HG02759 (cell line): ENCODE results near the gene IQCK.

Experiments used
- ATAC-seq: cut with Tn5 transposase; IDR thresholded peaks from one replicate; pipeline ENCODE4 v1.9.1; 2021; ENCODE audit warnings: mild to moderate bottlenecking, moderate library complexity; ENCODE audit not compliant: unreplicated experiment

Gene IQCK

GRCh38 chr16:19753815-19754643, 36.0 kb downstream of the IQCK start:
- no peak for ATAC-seq

DNA sequence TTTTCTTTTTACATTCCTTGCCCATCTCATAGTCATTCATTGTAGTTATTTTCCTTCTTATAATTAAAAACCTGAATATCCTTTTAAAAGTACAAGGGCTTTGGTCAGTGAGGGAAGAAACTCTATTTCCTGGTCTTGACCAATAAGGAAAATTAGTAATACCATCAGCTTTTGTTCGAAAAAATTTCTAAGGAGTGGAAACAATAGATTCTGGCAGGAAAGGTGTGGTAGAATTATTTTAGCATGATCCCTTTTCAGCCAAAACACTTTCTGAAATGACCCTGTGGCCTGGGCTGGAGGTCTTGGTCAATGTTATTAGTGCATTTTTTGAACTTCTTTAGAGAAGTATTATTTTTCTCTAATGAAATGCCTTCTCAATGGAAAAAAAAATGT, 36.6 kb downstream of the IQCK start:
- ATAC-seq = no peak

GRCh38 chr16:19755268-19755667, 37.2 kb downstream of the IQCK start:
- ATAC-seq = no peak

DNA sequence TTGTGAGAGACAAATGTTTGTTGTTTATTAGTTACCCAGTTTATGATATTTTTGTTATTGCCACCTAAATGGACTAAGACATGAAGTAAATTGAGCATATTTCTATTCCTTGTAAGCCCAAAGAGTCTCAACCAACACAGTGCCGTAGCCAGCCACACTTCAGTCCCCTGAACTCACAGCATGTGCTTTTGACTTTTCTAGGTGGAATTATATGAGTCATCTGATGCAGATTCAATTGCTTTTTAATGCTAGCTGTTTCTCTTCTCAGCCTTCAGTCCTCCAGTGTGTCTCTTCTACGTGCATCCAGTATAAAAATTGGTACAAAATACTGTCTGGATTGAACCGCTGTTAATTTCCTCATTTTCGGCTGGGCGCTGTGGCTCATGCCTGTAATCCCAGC, 39.0 kb downstream of the IQCK start:
- no peak for ATAC-seq

DNA sequence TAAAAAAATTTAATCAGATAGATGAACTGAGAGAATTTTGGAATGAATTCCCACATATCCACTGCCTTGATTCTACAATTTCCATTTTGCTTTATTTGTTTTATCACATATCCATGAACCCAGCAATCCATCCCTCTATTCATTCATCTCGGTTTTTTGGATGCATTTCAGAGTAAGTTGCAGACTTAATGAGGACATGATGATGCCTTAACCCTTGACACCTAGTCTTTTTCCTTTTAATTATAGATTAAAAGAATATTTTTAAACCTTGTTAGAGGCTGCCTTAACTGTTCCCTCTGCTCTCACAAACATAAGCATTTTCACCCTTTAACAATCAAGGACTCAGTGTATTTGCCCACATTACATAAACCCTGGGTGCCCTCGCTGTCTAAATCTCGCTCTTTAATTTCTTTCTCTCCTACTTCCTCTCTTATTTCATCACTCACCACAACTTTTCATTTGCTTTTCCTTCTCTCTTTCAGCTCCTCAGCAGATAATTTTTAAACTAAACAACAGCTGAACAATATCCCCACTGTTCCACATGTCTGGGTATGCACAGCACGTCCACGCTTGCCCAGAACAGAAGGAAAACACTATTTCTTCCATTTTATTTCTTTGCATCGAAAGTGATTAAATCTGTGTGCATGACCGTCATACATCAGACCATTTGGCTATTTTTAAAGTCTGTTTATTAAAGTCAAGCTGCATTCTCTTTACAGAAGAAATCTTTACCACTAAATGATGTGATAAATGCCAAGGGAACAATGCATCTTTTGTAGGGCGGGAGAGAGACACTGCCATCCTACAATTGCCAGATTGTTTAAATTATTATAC, 39.9 kb downstream of the IQCK start:
- no peak for ATAC-seq

- no peak for ATAC-seq
These were observed 42.4 kb downstream of the IQCK start for GRCh38 chr16:19760356-19761060.

DNA sequence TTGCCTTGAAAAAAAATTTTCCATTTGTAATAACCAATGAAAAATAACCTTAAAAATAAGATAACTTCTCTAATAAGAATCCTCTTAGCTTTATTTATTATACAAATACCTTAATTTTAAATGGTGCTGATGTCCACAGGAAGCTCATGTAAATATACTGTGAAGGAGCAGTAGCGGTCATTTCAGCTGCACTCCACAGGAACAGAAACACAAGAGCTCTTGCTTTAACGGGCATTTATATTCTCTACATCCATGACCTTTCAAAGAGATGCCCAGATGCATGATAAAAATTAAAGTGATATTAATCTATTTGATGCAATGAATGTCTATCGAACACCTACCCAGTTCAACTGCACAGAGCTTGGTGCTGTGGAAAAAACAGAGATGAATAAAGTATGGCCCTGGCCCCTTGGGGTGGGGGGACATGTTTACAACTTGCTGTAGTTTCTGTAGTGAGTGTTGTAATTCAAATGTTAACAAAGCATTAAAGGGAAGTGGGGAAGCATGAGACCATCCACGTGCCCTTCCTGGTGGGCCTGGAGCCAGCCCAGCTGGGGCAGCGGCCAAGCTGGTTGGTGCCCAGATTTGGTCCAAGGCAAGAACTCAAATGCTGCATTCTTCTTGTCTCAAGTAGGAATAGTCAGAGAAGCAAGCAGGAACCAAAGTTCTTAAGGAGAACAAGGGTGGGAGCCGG, 47.9 kb downstream of the IQCK start:
- no peak for ATAC-seq

- no peak for ATAC-seq
These were observed 48.4 kb downstream of the IQCK start for GRCh38 chr16:19766554-19766884.

DNA sequence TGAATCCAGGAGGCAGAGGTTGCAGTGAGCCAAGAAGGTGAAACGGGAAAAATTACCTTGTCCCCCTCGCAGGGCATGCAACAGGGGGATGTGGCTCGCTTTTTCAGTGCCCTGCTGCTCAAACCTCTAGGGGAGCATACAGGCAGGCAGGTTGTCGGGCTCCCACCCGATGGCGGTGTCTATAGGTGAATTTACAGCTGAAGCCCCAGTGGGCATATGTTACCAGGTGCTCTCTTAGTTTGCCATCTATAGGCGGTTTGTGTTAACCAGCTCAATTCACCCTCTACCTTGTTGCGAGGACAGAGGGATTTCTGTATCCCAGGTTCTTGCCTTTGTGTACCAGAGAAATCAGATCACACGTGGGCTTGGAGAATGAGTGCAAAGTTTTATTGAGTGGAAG, 48.9 kb downstream of the IQCK start:
- ATAC-seq = no peak

DNA sequence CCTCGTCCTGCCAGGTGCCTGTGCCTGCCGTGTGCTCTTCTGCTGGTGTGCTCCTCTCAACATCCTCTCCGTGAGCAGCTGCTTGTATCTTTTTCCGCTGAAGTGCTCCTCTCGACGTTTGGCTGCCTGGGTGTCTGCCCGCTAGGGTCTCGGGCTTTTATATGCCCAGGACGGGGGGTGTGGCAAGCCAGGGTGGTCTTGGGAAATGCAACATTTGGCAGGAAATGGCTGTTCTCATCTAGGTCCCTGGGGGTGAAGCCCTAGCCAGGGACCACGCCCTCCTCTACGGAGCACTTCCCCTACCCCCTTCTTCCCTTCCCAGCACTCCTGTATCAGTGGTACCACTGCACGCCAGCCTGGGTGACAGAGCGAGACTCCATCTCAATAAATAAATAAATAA, 49.4 kb downstream of the IQCK start:
- no peak for ATAC-seq

DNA sequence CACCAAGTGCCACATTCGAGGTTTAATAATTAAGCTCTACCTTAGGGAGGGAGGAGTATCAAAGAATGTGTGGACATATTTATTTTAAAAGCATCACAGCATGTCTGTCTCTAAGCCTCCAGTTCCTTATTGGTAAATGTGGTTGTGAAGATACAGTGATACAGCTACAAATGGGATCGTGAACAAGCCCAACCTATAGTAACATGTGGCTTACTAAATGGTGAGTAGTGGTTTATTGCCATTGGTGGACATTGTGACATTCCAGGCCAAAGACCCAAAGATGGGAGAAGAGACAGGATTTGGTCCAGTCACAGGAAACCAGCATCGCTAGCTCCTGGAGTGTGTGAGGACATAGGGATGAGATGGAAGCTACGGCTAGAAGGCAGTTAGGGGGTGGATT, 51.2 kb downstream of the IQCK start:
- no peak for ATAC-seq

DNA sequence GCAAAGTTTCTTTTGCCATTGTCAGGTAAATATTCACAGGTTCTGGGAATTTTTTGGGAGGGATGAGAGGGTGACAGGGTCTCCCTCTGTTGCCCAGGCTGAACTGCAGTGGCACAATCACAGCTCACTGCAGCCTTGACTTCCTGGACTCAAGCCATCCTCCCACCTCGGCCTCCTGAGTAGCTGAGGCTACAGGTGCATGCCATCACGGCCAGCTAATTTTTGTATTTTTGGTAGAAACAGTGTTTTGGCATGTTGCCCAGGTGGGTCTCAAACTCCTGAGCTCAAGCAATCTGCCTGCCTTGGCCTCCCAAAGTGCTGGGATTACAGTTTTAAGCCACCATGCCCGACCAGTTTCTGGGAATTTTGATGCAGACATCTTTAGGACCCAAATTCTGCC, 53.0 kb downstream of the IQCK start:
- no peak for ATAC-seq

DNA sequence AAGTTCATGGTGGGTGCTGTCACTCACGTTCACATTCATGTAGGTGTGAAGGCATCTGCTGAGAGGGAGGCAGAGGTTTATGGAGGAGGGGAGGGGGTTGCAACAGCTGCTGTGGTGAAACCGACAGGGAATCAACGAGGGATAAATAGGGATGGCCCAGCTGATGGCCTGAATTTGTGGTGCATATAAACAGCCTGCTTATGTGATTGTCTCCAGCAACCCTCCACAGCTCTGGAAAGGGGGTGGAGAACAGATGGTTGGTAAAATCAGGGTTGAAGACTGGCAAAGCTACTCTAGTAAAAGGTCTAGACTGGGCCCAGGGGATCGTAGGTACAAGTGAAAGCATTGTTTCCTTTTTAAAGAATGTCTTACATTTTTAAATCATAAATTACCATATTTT, 53.7 kb downstream of the IQCK start:
- no peak for ATAC-seq

DNA sequence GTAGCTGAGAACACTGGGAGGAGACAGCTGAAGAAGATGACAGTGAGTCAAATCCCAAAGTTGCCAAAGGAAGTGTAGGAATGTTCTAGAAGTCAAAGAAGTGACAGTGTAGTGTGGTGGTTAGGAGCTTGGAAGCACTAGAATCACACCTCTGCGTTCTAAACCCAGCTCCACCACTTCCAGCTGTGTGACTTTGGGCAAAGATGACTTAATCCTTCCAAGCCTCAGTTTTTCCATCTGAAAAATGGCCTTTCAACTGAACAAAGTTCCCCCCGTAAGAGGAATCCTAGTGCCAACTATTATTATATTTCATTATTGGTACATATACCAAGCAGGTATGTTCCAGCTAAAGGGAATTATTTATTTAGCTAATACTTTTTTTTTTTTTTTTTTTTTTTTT, 56.0 kb downstream of the IQCK start:
- no peak for ATAC-seq

DNA sequence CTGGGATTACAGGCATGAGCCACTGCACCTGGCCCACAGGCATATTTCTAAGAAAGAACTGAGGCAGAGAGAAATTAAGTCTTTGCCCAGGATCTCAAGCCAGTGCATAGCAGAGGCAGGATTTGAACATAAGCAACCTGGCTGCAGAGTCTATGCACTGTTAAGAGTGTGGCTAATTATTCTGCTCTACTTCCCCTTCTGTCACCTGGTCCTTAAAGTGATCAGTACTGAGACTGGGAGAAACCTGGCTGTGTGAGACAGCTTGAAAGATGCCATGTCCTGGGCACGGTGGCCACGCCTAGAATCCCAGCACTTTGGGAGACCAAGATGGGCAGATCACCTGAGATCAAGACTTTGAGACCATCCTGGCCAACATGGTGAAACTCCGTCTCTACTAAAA, 58.1 kb downstream of the IQCK start:
- no peak for ATAC-seq

- no peak for ATAC-seq
These were observed 58.5 kb downstream of the IQCK start for GRCh38 chr16:19776565-19776964.

- no peak for ATAC-seq
These were observed 62.2 kb downstream of the IQCK start for GRCh38 chr16:19780321-19780720.

DNA sequence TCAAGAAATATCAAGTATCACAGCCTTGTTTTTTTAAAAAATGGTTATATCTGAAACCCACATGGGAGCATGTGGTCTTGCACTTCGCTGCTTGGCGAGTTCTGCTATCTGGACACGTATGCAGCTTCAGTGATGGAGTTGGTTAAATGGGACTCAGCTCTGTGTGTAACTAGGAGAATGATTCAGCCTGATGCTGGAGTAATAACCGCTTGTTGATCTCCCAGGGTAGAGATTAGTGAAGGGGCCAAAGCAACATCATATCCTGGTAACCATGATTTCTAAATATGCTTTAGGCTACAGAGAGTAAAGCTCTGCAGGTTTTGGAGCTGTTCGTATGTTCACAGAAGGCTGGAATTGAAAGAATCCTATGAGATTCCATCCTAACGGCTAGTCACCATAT, 63.2 kb downstream of the IQCK start:
- no peak for ATAC-seq

- ATAC-seq = no peak
These were observed 65.5 kb downstream of the IQCK start for GRCh38 chr16:19783363-19784182.

GRCh38 chr16:19784183-19784736, 66.2 kb downstream of the IQCK start:
- no peak for ATAC-seq
